GM15510 (cell line): ENCODE results near the gene GRB14.

Source experiments
- POLR2A ChIP-seq: IDR thresholded peaks from 3 replicates; pipeline ENCODE4 v1.6.1; 2011; ENCODE audit warnings: borderline replicate concordance; ENCODE audit not compliant: insufficient read length; ENCODE audit errors: extremely low read depth

GRB14 gene

DNA sequence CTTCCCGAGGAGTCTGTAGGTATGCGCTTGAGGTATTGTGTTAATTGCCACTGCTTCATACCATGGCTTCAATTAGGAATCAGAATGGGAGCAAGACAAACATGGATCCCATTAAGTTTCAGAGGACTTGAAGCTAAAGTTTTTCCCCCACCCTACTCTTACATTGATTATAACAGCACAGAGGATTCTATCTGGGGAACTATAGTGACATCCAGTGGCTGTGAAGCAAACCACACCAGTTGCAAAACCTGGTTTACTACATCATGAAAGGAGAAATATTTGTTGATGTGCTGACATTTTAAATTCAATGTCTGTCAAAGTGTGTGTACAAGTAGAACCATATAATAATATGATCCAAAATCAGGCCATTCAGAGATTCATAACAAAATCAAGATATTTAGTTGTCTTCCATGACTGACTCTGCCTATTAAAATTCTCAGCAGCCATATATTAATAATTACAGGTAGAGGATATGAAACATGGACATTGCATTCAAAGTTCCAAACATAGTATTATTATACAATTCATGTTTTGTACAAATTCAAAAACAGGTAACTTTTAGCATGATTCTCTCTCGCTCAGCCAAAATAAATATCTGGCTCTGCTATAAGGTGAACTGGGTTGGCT is 82.9 kb downstream of the GRB14 start:
- no peak for TF ChIP-seq POLR2A

DNA sequence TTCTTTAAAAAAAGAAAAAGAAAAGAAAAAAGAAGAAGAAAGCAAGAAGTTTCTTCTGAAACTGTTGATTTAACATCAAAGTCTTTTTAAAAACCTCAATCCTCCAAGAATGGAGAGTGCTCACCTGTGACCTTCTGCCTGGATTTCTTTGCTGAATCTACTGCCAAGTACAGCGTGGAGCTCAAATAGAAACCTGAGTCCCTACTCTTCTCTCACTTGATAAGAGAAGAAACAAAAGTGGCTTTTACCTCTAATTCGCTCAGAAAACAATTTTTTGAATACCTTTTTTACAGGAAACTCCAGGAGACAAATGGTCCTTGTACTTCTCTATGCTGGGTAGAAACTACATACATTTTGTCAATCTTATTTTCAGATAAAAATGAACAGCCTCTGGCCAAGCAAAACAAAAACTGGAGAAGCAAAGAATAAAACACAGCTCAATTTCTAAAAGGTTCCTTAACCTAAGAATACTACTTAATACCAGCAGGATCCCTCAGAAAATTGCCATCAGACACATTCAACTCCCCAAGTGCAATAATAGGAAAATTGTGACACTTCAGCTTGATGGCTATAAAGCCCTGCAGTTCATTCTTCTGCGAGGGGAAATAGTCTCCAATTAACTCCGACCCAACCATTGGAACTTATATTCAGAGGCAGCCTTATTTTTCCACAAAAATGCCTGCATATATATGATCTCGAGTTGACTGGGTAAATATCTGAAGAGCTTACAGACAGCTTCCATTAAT is 85.8 kb downstream of the GRB14 start:
- no peak for TF ChIP-seq POLR2A

DNA sequence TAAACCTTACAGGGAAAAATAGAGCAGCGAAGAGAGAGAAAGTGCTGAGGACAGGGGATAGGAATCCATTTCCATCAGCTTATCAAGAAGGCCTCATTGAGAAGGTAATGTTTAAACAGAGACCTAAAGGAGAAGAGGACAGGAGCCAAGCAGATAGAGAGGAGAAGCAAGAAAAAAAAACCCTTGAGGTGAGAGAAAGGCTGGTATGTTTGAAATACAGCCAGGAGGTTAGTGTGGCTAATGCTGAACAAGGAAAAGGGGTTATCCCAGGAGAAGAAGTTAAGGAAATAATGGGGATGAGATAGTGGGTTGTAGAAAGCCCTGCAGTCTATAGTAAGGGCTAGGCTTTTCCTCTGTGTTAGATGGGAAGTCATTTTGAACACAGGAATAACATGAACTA is 90.8 kb downstream of the GRB14 start:
- no peak for TF ChIP-seq POLR2A

DNA sequence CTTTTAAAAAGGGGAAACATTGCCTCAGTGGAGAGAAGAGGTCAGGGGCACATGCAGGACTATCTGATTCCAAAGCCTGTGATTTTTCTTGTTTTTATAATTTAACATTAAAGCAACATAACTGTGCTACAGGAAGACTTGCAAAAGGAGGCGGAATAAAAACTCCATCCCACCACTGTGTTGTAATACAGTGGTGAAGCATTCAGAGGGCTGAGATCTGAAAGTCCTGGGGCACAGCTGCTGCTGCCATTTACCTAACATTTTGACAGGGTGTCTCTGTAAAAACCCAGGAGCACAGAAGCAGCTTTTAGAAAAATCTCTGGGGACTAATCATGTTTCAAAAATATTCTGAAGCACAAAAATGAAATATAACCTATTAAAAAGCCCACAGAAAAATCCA is 97.6 kb downstream of the GRB14 start:
- no peak for TF ChIP-seq POLR2A

DNA sequence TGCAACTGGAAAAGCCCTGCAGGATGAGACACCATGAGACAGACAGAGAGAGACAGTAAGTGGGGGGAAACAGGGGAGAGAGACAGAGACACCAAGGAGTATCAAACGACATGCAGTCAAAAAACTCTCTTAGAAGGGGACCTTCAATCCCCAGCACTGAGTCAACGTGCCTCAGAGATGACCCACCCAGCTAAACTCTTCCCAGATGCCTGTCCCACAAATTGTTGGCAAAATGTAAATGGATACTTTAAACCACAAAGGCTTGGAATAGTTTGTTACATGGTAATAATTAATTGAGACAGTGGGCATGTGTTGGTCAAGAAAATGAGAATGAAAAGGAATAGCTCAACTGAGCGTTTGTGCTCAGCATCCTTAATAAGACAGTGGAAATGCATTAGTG is 98.3 kb downstream of the GRB14 start:
- no peak for TF ChIP-seq POLR2A

DNA sequence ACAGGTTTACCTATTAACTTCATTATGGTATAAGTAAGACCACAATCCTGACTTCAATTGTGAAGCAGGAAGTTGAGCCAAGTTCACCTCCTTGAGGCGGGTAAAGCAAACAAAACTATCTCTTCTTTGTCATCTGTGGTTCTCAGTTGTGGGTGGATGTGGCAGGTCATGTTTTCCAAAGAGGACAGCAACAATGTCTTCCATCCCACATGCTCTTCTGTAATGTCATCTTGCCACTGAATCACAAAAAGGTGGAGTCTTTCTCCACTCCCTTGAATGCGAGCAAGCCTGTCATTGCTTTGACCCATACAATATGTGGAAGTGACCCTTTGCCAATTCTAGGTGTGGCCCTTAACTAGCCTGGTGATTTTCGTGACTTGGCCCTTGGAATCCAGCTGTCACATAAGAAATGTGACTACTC is 98.7 kb downstream of the GRB14 start:
- no peak for TF ChIP-seq POLR2A

DNA sequence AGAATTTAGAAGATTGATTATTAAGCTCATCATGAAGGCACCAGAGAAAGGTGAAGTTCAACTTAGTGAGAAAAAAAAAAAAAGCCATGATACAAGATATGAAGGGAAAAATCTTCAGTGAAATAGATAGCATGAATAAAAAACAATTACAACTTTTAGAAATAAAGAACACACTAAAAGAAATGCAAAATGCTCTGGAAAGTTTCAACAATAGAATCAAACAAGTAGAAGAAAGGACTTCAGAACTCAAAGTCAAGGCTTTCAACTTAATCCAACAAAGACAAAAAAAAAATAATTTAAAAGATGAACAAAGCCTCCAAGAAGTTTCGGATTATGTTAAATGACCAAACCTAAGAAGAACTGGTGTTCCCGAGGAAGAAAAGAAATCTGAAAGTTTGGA is 105.5 kb downstream of the GRB14 start:
- no peak for TF ChIP-seq POLR2A

DNA sequence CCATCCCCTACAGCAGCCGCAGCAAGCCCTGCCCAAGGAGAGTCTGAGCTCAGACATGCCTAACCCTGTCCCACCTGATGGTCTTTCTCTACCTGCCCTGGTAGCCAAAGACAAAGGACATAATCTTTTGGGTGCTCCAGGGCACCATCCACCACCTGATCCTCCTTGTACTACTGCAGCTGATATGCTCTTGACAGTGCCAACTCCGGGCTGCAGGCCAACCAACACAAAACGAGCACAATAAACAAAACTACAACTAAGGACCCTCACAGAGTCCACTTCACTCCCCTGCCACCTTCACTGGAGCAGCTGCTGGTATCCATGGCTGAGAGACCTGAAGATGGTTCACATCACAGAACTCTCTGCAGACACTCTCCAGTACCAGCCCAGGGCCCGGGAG is 106.3 kb downstream of the GRB14 start:
- no peak for TF ChIP-seq POLR2A

DNA sequence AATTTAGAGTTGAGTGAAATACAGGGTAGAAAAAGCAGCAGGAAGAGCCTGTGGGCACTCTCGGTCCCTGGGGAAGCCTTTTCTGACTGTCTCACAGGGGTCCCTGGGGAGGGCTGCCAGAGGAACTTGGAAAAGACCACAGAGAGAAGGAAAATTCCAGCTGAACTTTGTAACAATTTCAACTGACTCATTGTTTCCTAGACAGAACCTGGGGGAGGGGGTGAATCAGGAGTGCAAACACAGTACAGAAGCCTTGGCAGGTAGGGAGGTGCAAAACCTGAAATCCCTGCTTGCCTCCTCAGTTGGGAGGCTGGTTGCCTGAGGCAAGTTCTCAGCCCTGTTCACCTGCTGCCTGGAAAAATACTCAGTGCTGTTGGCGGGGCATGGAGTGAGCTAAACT is 106.8 kb downstream of the GRB14 start:
- TF ChIP-seq POLR2A, result no peak

DNA sequence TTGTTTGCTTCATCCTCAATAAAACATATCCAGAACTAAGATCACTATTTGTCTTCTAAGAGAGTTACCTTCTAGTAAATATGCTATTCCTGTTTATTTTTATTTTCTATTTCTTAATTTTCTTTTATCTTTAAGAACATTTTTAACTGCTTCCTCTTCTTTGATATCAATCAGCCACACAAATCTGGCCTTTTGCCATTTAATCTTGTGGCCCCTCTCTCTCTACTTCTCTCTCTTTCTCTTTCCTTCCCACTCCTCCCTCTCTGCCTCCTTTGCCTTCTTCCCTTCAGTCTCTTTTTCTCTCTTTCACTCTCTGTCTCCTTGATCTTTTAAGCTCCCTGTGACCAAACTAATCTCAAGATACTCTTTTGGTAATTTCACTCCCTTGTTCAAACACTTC is 108.4 kb downstream of the GRB14 start:
- no peak for TF ChIP-seq POLR2A

DNA sequence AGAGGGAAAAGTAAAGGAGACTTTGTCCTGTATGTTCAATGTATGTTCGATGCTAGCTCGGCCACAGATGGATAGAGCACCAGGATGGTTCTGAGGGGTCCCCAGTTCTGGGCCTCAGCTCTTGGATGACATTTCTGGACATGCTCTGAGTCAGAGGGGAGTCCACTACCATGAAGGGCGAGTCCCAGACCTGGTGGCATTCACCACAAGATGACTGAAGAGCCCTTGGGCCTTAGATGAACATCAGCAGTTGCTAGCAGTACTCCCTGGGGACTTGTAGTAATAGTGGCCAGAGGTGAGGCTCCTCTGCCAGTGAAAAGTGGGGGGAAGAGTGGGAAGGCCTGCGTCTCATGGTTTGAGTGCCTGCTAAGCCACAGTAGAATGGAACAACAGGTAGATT is 109.5 kb downstream of the GRB14 start:
- TF ChIP-seq POLR2A, result no peak

DNA sequence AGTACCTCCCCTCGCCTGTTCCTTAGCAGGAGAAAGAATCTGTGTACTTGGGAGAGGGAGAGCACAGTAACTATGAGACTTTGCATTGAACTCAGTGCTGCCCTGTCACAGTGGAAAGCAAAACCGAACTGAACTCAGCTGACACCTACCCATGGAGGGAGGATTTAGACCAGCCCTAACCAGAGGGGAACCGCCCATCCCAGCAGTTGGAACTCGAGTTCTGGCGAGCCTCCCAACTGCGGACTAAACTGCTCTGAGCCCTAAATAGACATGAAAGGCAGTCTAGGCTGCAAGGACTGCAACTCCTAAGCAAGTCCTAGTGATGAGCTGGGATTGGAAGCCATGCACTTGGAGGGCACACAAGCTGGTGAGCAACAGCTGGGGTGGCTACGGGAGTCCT is 110.4 kb downstream of the GRB14 start:
- TF ChIP-seq POLR2A, result no peak

DNA sequence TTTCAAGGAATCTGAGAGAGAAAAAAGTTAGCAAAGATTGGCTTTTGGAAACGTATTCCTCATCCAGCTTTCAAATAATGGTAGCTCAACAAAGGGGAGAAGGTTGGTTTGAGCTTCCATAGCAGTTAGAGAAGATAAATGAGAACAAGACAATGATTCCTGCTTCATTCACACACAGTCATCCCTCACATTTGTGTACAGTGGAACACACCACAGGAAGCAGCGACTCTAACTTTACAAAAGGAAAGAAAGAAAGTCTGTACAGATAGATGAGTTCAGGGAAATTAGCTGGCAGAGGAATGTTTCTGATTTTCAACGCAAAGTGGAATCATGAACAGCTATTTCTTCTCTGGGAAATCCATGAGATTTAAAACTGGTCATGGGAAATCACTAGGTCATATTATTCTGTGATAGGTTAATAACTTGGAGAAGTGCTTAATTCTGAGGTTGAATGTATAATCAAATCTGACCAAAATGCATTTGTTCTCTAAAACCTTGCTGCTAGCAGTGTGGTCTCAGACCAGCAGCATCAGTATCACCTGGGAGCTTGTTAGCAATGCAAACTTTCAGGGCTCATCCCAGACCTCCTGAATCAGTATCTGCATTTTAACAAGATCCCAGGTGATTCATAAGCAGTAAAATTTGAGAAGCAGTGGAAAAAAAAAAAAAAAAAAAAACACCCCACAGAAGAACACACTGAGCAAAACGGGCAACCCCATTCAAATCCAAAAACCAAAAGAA is 112.0 kb downstream of the GRB14 start:
- TF ChIP-seq POLR2A, result no peak

DNA sequence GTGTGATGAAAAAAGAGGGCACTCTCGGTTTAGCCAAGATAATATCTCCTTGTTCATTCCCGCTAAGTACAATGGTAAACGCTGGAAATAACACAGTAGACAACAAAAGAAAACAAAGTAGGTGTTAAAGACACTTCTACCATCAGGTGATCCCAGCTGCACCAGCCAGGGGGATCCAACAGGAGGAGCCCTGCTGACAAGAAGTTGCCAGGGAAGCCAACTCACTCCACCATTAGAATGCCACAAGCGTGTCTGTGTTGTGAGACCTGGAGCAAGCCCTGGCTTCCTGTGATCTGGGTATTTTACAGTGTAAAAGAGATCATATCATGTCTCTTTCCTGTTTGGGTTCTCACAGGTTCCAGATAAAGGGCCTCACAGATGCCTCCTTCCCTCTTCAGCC is 117.0 kb downstream of the GRB14 start:
- TF ChIP-seq POLR2A, result no peak

DNA sequence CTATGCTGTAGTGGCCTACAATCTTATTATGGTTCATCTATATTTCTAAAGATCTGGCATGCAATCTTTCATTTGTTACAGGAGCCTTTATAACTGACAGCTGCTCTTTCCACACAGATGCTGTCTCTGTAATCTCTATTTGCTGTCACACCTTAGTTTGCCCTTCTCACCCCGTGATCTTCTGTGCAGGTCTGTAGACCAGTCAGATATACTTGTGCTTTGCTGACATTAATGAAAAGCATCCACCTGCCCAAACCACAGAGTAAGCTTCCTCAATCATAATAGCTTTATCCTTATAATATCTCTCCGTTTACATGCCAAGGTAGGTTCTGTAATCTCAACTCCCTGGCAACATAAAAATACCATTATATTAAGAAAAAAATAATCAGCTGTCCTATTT is 122.4 kb downstream of the GRB14 start:
- TF ChIP-seq POLR2A, result no peak

DNA sequence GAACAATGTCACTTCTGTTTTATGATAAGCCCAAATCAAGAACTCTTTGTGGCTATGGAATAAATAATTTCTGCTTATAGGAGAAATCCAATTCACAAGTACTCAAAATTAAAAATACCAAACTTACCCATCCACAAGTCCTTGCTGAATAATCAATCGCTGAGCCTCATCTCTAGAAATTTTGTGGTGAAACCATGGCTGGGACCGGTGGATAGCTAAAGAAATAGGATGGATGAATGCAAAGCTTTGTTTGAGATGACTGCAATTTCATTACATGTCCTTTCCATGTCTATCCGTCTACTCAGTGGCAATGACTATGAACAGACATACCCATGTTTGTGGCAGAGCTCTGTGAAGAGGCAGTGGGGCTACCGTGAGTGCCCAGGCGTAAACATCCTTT is 124.4 kb downstream of the GRB14 start:
- TF ChIP-seq POLR2A, result no peak
